ENCODE results near the gene ATAD2B. TPM values are rescaled to one million over a fixed set of nuclear protein-coding genes. Genes with fewer than 3 reads are reported as not detected.

Gene ATAD2B
- total RNA-seq, 1 donor from 2014 or later, result 11.4 TPM

DNA sequence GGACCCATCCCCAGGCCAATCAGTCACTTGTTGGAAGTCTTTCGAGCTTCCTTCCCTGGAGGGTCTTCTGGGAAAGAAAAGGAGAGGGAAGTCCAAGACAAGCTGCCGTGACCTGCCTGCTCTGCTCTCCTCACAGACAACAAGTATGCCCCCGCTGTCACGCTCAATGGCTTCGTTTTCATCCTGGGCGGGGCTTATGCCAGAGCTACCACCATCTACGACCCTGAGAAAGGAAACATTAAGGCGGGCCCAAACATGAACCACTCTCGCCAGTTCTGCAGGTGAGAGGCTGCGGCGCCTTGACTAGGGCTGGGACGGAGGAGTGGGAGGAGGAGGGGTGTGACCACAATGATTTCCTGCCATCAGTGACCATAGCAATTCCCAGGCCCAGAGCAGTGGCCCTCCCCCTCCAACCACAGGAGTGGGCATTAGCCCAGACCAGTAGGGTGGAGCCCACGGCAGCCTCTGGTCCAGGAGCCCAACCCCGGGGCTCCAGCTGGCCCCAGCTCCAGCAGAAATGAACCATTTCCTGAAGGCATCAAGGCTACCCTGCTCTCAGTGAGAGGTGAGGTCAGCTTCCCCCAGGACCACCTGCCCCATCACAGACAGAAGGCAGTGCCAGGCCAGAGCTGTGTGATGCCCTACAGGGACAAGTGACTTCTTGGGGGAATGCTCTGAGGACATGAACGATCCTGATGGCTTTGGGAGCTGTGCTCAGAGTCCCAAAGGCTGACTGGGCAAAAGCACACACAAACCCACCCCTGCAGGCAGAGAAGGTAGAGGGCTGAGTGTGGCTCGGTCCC lies 223.1 kb downstream of the ATAD2B start:
- no peak for DNase-seq (ENCODE audit: low read depth, low spot score)

DNA sequence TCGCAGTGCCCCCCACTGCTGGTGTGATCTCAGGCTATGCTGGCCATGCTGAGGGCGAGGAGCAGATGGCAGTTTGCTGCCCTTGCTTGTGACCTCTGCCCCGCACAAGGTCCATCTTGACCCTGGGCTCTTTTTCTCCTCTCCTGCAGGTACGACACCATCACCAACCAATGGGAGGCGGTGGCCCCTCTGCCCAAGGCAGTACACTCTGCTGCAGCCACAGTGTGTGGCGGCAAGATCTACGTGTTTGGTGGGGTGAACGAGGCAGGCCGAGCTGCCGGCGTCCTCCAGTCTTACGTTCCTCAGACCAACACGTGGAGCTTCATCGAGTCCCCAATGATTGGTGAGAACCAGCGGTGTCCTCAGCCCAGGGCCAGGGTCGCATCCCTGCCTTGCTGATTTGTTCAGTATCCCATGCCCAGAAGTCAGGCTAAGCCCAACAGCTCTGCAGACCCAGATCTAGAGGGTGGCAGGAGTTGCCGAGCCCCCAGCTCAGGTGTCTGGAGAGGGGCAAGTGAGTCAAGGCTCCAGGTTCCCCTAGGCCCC lies 223.8 kb downstream of the ATAD2B start:
- no peak for DNase-seq (ENCODE audit: low read depth, low spot score)

DNA sequence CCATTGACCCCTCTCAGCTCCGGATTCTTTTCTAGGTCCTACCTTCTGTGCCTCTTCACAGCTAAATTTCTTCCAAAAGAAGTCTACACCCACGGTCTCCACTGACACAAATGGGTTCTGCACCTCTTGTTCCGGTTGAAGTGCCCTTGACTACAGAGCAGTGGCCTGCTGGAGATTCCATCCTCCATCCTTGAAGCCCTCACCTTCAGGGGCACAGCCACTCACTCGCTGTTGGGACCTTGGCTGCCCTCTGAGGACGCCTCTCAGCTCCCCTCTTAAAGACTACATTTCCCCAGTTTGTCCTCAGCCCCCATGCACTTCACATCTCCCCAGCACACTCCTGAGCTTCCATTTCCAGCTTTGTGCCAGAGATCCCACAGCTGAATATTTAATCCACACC lies 226.3 kb downstream of the ATAD2B start:
- no peak for DNase-seq (ENCODE audit: low read depth, low spot score)

DNA sequence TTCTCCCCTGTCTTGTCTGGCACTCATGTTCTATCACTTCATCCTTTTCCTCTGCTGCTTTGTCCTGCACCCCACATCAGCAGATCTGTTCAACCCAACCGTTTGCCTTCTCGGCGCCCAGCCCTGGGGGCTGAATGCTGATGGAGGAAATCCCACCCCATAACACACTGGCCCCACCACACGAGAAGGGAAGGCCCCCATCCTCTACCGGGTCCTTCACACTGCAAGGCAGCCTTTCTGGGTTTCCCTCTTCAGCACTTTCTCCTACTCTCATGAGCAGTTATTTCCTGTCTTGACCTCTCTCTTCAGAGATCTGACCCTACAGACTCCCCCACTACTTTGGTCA lies 227.4 kb downstream of the ATAD2B start:
- no peak for DNase-seq (ENCODE audit: low read depth, low spot score)

DNA sequence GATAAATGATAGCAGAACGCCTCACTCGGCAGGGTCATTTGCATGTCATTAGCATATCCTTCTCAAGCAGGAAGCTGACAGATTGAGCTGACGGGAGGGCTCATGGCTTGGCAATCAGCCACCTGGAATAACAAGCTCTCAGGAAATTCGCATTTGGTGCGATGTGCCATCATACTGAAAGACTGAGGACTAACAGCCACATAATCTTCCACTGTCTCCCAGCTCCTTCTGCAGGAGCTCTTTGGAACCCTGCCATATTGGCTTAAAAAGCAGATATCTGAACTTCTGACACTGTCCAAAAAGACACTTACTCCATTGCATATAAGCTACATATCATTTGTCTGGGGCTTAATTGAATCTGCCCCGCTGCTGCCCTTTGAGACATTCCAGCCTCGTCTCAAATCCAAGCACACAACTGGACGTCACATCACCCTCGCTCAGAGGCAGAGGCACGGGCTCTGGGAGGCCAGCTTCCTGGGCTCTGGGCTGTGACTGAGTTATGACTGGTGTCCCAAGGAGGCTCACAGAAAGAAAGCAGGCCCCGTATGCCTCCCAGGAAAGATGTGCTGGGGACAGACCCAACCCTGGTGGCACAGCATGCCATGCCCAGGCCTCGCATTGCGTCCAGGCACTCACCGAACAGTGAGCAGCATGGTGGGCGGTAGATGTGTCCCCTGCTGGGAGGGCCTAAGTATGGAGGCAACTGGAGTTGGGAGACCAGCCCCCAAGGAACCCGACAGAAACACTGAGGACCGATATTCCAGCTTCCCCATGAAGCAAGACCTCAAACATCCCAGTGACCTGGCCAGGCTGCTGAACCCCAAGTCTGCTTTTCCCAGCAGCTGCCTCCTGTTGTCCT lies 228.0 kb downstream of the ATAD2B start:
- peak; percentile 22 for DNase-seq (ENCODE audit: low read depth, low spot score)

Other genes with a start within 250 kb of the ATAD2B start
- gene UBXN2A, start 13.3 kb upstream of the ATAD2B start, total RNA-seq, result 8.7 and 11.7 TPM in 2 replicates
- gene MFSD2B, start 83.0 kb upstream of the ATAD2B start, total RNA-seq, result 0.26 and 0.35 TPM in 2 replicates
- 11.3 and 23.4 TPM in 2 replicates for gene WDCP, start 120.3 kb upstream of the ATAD2B start, total RNA-seq
- gene FKBP1B, start 122.6 kb upstream of the ATAD2B start, total RNA-seq, result 21.8 and 22.8 TPM in 2 replicates
- gene SF3B6, start 149.2 kb upstream of the ATAD2B start, total RNA-seq, result 179 and 232 TPM in 2 replicates
- 57.5 and 75.2 TPM in 2 replicates for gene TP53I3, start 157.7 kb upstream of the ATAD2B start, total RNA-seq
- gene PFN4, start 196.2 kb upstream of the ATAD2B start, total RNA-seq, result 0.14 and 0.59 TPM in 2 replicates
- 4.1 and 5.8 TPM in 2 replicates for gene FAM228B, start 196.3 kb upstream of the ATAD2B start, total RNA-seq
- gene FAM228A, start 247.9 kb upstream of the ATAD2B start, total RNA-seq, result 0.14 and 0.46 TPM in 2 replicates

All from pulmonary artery endothelial cell (primary cell).